Embryonic facial prominence (tissue), 1 donor: ENCODE data around the gene PCDHGA6.

Experiments
- DNase-seq: peaks from one replicate; pipeline ENCODE4 v3.0.0-alpha.2; 2016; ENCODE audit errors: extremely low spot score

PCDHGA6 gene

DNA sequence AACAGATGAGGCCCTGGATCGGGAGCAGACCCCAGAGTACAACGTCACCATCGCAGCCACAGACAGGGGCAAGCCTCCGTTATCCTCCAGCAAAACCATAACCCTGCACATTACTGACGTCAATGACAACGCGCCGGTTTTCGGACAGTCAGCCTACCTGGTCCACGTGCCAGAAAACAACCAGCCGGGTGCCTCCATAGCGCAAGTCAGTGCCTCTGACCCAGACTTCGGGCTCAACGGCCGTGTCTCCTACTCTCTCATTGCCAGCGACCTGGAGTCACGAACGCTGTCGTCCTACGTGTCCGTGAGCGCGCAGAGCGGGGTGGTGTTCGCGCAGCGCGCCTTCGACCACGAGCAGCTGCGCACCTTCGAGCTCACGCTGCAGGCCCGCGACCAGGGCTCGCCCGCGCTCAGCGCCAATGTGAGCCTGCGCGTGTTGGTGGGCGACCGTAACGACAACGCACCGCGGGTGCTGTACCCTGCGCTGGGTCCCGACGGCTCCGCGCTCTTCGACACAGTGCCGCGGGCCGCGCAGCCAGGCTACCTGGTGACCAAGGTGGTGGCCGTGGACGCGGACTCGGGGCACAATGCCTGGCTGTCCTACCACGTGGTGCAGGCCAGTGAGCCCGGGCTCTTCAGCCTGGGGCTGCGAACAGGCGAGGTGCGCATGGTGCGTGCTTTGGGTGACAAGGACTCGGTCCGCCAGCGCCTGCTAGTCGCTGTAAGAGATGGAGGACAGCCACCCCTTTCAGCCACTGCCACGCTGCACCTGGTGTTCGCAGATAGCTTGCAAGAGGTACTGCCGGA is 45.6 kb downstream of the PCDHGA6 start:
- DNase-seq, result no peak

GRCh38 chr5:141420855-141421488 is 47.3 kb downstream of the PCDHGA6 start, which contains the start of gene PCDHGA11:
Gene PCDHGA11 (plus strand): TSS chr5:141421051. CDS start chr5:141421228, 177 bp downstream.
- DNase-seq, result no peak

DNA sequence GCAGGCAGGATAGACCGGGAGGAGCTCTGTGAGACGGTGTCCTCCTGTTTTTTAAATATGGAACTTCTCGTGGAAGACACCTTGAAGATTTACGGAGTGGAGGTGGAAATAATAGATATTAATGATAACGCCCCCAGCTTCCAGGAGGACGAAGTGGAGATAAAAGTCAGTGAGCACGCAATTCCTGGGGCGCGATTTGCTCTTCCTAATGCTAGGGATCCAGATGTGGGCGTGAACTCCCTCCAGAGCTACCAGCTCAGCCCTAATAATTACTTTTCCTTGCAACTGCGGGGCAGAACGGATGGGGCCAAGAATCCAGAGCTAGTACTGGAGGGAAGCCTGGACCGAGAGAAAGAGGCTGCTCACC is 47.8 kb downstream of the PCDHGA6 start:
- DNase-seq, result no peak

DNA sequence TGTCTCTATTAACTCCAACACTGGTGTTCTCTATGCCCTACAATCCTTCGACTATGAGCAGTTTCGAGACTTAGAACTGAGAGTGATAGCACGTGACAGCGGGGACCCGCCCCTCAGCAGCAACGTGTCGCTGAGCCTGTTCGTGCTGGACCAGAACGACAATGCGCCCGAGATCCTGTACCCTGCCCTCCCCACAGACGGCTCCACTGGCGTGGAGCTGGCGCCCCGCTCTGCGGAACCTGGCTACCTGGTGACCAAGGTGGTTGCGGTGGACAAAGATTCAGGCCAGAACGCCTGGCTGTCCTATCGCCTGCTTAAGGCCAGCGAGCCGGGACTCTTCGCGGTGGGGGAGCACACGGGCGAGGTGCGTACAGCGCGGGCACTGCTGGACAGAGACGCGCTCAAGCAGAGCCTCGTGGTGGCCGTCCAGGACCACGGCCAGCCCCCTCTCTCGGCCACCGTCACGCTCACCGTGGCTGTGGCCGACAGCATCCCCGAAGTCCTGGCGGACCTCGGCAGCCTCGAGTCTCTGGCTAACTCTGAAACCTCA is 49.1 kb downstream of the PCDHGA6 start:
- DNase-seq, result no peak

DNA sequence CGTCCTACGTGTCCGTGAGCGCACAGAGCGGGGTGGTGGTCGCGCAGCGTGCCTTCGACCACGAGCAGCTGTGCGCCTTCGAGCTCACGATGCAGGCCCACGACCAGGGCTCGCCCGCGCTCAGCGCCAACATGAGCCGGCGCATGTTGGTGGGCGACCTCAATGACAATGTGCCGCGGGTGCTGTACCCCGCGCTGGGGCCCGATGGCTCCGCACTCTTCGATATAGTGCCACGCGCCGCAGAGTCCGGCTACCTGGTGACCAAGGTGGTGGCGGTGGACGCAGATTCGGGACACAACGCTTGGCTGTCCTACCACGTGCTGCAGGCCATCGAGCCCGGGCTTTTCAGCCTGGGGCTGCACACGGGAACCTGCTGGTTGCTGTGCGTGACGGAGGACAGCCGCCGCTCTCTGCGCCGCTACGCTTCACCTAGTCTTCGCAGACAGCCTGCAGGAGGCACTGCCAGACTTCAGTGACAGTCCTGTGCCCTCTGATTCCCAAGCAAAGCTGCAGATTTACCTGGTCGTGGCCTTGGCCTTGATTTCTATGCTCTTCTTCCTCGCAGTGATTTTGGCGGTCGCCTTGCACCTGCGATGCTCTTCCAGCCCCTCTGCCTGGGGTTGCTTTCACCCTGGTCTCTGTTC is 54.2 kb downstream of the PCDHGA6 start:
- DNase-seq, result no peak
